ENCODE results near the gene PCYT2.

Gene PCYT2

GRCh38 chr17:81870981-81871386 is 40.2 kb downstream of the PCYT2 start, which contains the start of gene ARHGDIA:
Gene ARHGDIA (minus strand): TSS chr17:81871337. CDS start chr17:81869930, 1,407 bp downstream.
- TF ChIP-seq, protein P1, sequence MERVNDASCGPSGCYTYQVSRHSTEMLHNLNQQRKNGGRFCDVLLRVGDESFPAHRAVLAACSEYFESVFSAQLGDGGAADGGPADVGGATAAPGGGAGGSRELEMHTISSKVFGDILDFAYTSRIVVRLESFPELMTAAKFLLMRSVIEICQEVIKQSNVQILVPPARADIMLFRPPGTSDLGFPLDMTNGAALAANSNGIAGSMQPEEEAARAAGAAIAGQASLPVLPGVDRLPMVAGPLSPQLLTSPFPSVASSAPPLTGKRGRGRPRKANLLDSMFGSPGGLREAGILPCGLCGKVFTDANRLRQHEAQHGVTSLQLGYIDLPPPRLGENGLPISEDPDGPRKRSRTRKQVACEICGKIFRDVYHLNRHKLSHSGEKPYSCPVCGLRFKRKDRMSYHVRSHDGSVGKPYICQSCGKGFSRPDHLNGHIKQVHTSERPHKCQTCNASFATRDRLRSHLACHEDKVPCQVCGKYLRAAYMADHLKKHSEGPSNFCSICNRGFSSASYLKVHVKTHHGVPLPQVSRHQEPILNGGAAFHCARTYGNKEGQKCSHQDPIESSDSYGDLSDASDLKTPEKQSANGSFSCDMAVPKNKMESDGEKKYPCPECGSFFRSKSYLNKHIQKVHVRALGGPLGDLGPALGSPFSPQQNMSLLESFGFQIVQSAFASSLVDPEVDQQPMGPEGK (CRISPR knock-in tag; IDR thresholded peaks at IDR 0.05; ENCODE audit: borderline replicate concordance): no peak
- no peak for TF ChIP-seq ZNF565 (CRISPR knock-in tag; conservative IDR thresholded peaks at IDR 0.05; ENCODE audit: low read depth)
- ATAC-seq: peak; percentile 1; the same call in 2 of the 3 replicates

- peak; percentile 0; the same call in 2 of the 3 replicates for ATAC-seq
- TF ChIP-seq, protein P1 (CRISPR knock-in tag; IDR thresholded peaks at IDR 0.05; ENCODE audit: borderline replicate concordance): 0 out of 2 replicates have a peak, but pooled peaks have one; percentile 21
- TF ChIP-seq ESRRG (CRISPR knock-in tag; IDR thresholded peaks at IDR 0.05): 0 out of 2 replicates have a peak, but pooled peaks have one; percentile 2
- 0 out of 2 replicates have a peak, but pooled peaks have one; percentile 25 for TF ChIP-seq CREB5 (CRISPR knock-in tag; IDR thresholded peaks at IDR 0.05; ENCODE audit: low read depth)
- TF ChIP-seq ARNTL (CRISPR knock-in tag; IDR thresholded peaks at IDR 0.05; ENCODE audit: borderline replicate concordance, low read depth): no peak
- TF ChIP-seq GLIS3 (CRISPR knock-in tag; IDR thresholded peaks at IDR 0.05): 0 out of 2 replicates have a peak, but pooled peaks have one; percentile 47
- no peak for TF ChIP-seq TOX (CRISPR knock-in tag; IDR thresholded peaks at IDR 0.05; ENCODE audit: borderline replicate concordance)
- no peak for TF ChIP-seq BACH2 (CRISPR knock-in tag; IDR thresholded peaks at IDR 0.05; ENCODE audit: borderline replicate concordance)
- TF ChIP-seq ZNF565 (CRISPR knock-in tag; conservative IDR thresholded peaks at IDR 0.05; ENCODE audit: low read depth): no peak
- no peak for TF ChIP-seq RARB (CRISPR knock-in tag; IDR thresholded peaks at IDR 0.05)
Measured at GRCh38 chr17:81870131-81870980, 40.8 kb downstream of the PCYT2 start.

GRCh38 chr17:81869221-81870130 is 41.7 kb downstream of the PCYT2 start:
- ATAC-seq: peak; percentile 6
- TF ChIP-seq, protein P2, sequence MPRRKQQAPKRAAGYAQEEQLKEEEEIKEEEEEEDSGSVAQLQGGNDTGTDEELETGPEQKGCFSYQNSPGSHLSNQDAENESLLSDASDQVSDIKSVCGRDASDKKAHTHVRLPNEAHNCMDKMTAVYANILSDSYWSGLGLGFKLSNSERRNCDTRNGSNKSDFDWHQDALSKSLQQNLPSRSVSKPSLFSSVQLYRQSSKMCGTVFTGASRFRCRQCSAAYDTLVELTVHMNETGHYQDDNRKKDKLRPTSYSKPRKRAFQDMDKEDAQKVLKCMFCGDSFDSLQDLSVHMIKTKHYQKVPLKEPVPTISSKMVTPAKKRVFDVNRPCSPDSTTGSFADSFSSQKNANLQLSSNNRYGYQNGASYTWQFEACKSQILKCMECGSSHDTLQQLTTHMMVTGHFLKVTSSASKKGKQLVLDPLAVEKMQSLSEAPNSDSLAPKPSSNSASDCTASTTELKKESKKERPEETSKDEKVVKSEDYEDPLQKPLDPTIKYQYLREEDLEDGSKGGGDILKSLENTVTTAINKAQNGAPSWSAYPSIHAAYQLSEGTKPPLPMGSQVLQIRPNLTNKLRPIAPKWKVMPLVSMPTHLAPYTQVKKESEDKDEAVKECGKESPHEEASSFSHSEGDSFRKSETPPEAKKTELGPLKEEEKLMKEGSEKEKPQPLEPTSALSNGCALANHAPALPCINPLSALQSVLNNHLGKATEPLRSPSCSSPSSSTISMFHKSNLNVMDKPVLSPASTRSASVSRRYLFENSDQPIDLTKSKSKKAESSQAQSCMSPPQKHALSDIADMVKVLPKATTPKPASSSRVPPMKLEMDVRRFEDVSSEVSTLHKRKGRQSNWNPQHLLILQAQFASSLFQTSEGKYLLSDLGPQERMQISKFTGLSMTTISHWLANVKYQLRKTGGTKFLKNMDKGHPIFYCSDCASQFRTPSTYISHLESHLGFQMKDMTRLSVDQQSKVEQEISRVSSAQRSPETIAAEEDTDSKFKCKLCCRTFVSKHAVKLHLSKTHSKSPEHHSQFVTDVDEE (CRISPR knock-in tag; IDR thresholded peaks at IDR 0.05): 0 out of 2 replicates have a peak, but pooled peaks have one; percentile 31
- 0 out of 2 replicates have a peak, but pooled peaks have one; percentile 40 for TF ChIP-seq CSDC2 (CRISPR knock-in tag; IDR thresholded peaks at IDR 0.05)
- TF ChIP-seq ESRRG (CRISPR knock-in tag; IDR thresholded peaks at IDR 0.05): 0 out of 2 replicates have a peak, but pooled peaks have one; percentile 5
- TF ChIP-seq CREB5 (CRISPR knock-in tag; IDR thresholded peaks at IDR 0.05; ENCODE audit: low read depth): no peak
- TF ChIP-seq GLIS3 (CRISPR knock-in tag; IDR thresholded peaks at IDR 0.05): peak; percentile 74
- TF ChIP-seq, protein P1 (CRISPR knock-in tag; IDR thresholded peaks at IDR 0.05; ENCODE audit: borderline replicate concordance): peak; percentile 38; the same call in 1 of the 2 replicates
- TF ChIP-seq ZNF565 (CRISPR knock-in tag; conservative IDR thresholded peaks at IDR 0.05; ENCODE audit: low read depth): no peak
- TF ChIP-seq BACH2 (CRISPR knock-in tag; IDR thresholded peaks at IDR 0.05; ENCODE audit: borderline replicate concordance): no peak
- TF ChIP-seq, protein P3, sequence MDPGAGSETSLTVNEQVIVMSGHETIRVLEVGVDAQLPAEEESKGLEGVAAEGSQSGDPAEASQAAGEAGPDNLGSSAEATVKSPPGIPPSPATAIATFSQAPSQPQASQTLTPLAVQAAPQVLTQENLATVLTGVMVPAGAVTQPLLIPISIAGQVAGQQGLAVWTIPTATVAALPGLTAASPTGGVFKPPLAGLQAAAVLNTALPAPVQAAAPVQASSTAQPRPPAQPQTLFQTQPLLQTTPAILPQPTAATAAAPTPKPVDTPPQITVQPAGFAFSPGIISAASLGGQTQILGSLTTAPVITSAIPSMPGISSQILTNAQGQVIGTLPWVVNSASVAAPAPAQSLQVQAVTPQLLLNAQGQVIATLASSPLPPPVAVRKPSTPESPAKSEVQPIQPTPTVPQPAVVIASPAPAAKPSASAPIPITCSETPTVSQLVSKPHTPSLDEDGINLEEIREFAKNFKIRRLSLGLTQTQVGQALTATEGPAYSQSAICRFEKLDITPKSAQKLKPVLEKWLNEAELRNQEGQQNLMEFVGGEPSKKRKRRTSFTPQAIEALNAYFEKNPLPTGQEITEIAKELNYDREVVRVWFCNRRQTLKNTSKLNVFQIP (CRISPR knock-in tag; IDR thresholded peaks at IDR 0.05; ENCODE audit: borderline replicate concordance, low read depth): no peak
- no peak for TF ChIP-seq OSR1 (CRISPR knock-in tag; IDR thresholded peaks at IDR 0.05)
- no peak for TF ChIP-seq ZFP30 (CRISPR knock-in tag; IDR thresholded peaks at IDR 0.05)

Data from SK-N-SH treated with all-trans-retinoic acid at 6 μM for 48 hours (cell line).